HepG2 (cell line): Measurements from ENCODE around the gene HYAL1. TPM values are rescaled to one million over a fixed set of nuclear protein-coding genes. Genes with fewer than 3 reads are reported as not detected.

Experiments used
- ATF7 ChIP-seq, 2 experiments: fragments of 450-650 bp in 1 of 2; sonication (generic) in 1 of 2; formaldehyde crosslinking in 1 of 2; IDR thresholded peaks; 2 replicates each; pipeline versions ENCODE4 v1.4.0 to v1.6.1; 2016 to 2020; ENCODE audit warnings: antibody characterized with exemption in 1 of 2, mild to moderate bottlenecking in 1 of 2, missing genetic modification reagents in 1 of 2
- HBP1 ChIP-seq: IDR thresholded peaks from 2 replicates; pipeline ENCODE4 v1.6.1; 2016; ENCODE audit warnings: low read depth, control low read depth
- IKZF4 ChIP-seq: sonication (generic); formaldehyde crosslinking; IDR thresholded peaks from 2 replicates; pipeline ENCODE4 v1.5.1; 2020; ENCODE audit warnings: borderline replicate concordance, mild to moderate bottlenecking, low read depth, missing genetic modification reagents; ENCODE audit errors: not compliant biosample characterization
- MLX ChIP-seq: IDR thresholded peaks from 2 replicates; pipeline ENCODE4 v1.6.1; 2016
- PREB ChIP-seq: sonication (generic); formaldehyde crosslinking; IDR thresholded peaks from 2 replicates; pipeline ENCODE4 v1.4.0; 2020; ENCODE audit warnings: missing genetic modification reagents
- RBM39 ChIP-seq: fragments of 200-400 bp; formaldehyde crosslinking; IDR thresholded peaks from one replicate; pipeline ENCODE4 v1.6.1; 2018; ENCODE audit warnings: antibody characterized with exemption, mild to moderate bottlenecking, low read depth, low read length; ENCODE audit not compliant: poor library complexity, severe bottlenecking
- SMC3 ChIP-seq: IDR thresholded peaks from 2 replicates; pipeline ENCODE4 v1.6.1; 2011; ENCODE audit warnings: low read length, improper control_type of control experiment
- STAT5B ChIP-seq: sonication (generic); formaldehyde crosslinking; IDR thresholded peaks from 2 replicates; pipeline ENCODE4 v1.4.0; 2020; ENCODE audit warnings: missing genetic modification reagents
- YEATS2 ChIP-seq: sonication (generic); formaldehyde crosslinking; IDR thresholded peaks from 2 replicates; pipeline ENCODE4 v1.4.0; 2020; ENCODE audit warnings: missing genetic modification reagents, borderline replicate concordance
- ZBED4 ChIP-seq: sonication (generic); formaldehyde crosslinking; IDR thresholded peaks from 2 replicates; pipeline ENCODE4 v1.4.0; 2020; ENCODE audit warnings: missing genetic modification reagents, borderline replicate concordance
- ZBTB37 ChIP-seq: sonication (generic); formaldehyde crosslinking; IDR thresholded peaks from 2 replicates; pipeline ENCODE4 v1.4.0; 2020; ENCODE audit warnings: mild to moderate bottlenecking, missing genetic modification reagents
- ZBTB38 ChIP-seq: sonication (generic); formaldehyde crosslinking; IDR thresholded peaks from 2 replicates; pipeline ENCODE4 v1.5.1; 2020; ENCODE audit warnings: mild to moderate bottlenecking, missing genetic modification reagents
- ZBTB39 ChIP-seq: sonication (generic); formaldehyde crosslinking; IDR thresholded peaks from 2 replicates; pipeline ENCODE4 v1.5.0; 2020; ENCODE audit warnings: missing genetic modification reagents
- ZNF180 ChIP-seq: sonication (generic); formaldehyde crosslinking; IDR thresholded peaks from 2 replicates; pipeline ENCODE4 v1.4.0; 2020; ENCODE audit warnings: low read depth, missing genetic modification reagents, borderline replicate concordance
- ZNF367 ChIP-seq: sonication (generic); formaldehyde crosslinking; IDR thresholded peaks from 2 replicates; pipeline ENCODE4 v1.4.0; 2020; ENCODE audit warnings: missing genetic modification reagents, borderline replicate concordance
- ZNF614 ChIP-seq: IDR thresholded peaks from 2 replicates; pipeline ENCODE4 v1.6.1; 2018; ENCODE audit warnings: missing biosample characterization, missing genetic modification reagents, inconsistent platforms, borderline replicate concordance
- ZNF615 ChIP-seq: sonication (generic); formaldehyde crosslinking; IDR thresholded peaks from 2 replicates; pipeline ENCODE4 v1.5.0; 2020; ENCODE audit warnings: mild to moderate bottlenecking, missing genetic modification reagents, borderline replicate concordance
- polyA plus RNA-seq, 8 experiments: library from polyadenylated mRNA; depleted of rRNA in 3 of 8; stranded (reverse) in 7 of 8; unstranded in 1 of 8; fragments of >200 nt; fragmentation: Illumina TruSeq in 4 of 8; extraction: Trizol in 4 of 8; gene quantifications; 2 replicates each; pipeline versions ENCODE4 v1.2.1 to v1.2.3, GENCODE V29; 2011 to 2016; ENCODE audit warnings: low read depth in 4 of 8, missing spikeins in 1 of 8, mixed read lengths in 1 of 8; ENCODE audit not compliant: insufficient read depth in 1 of 8
- total RNA-seq, 5 experiments: library from RNA; depleted of rRNA; stranded (reverse); fragments of >200 nt; fragmentation: Illumina TruSeq; extraction: Trizol; gene quantifications; 2 replicates each; pipeline ENCODE4 v1.2.3, GENCODE V29; 2016; ENCODE audit warnings: low read depth in 1 of 5

The HYAL1 gene
- total and polyA plus RNA-seq, 2 of the 13 experiments (the other 11 are each of a cell fraction or from before 2014, with no cell fraction given) = 76.5 to 193 TPM

- TF ChIP-seq ZBTB39 = no peak
- peak; percentile 15 for TF ChIP-seq SMC3
- TF ChIP-seq ATF7 (IDR thresholded peaks at IDR 0.05) = peak; percentile 81
- no peak for TF ChIP-seq ATF7 (CRISPR knock-in tag; IDR thresholded peaks at IDR 0.05)
- TF ChIP-seq ZBTB37 (CRISPR knock-in tag) = no peak
- TF ChIP-seq HBP1 (CRISPR knock-in tag) = 0 out of 2 replicates have a peak, but pooled peaks have one; percentile 18
- TF ChIP-seq RBM39 = peak; percentile 19
- no peak for TF ChIP-seq ZBED4 (CRISPR knock-in tag)
- no peak for TF ChIP-seq PREB (CRISPR knock-in tag)
- TF ChIP-seq YEATS2 (CRISPR knock-in tag) = no peak
- TF ChIP-seq ZBTB38 (CRISPR knock-in tag) = no peak
- no peak for TF ChIP-seq STAT5B (CRISPR knock-in tag)
- peak; percentile 73; the same call in 1 of the 2 replicates for TF ChIP-seq ZNF615 (CRISPR knock-in tag)
- no peak for TF ChIP-seq IKZF4 (CRISPR knock-in tag)
- TF ChIP-seq ZNF180 (CRISPR knock-in tag) = no peak
- no peak for TF ChIP-seq ZNF367 (CRISPR knock-in tag)
- no peak for TF ChIP-seq MLX
- TF ChIP-seq ZNF614 (CRISPR knock-in tag) = 0 out of 2 replicates have a peak, but pooled peaks have one; percentile 53
Measured at GRCh38 chr3:50321336-50322114, 18.2 kb upstream of the HYAL1 start (continued).
